CD4-positive, alpha-beta T cell treated with Interleukin-17A for 4 hours (primary cell): ENCODE measurements around the gene CDK1.
"Not testable (repeated sequence)": the region's sequence is repeated elsewhere in the genome, so short reads cannot be mapped to it uniquely, and the experiment has no call there.

ENCODE experiments used
- DNase-seq: peaks from one replicate; pipeline ENCODE4 v3.0.0-alpha.2; 2020; ENCODE audit warnings: mixed read lengths

CDK1 gene

DNA sequence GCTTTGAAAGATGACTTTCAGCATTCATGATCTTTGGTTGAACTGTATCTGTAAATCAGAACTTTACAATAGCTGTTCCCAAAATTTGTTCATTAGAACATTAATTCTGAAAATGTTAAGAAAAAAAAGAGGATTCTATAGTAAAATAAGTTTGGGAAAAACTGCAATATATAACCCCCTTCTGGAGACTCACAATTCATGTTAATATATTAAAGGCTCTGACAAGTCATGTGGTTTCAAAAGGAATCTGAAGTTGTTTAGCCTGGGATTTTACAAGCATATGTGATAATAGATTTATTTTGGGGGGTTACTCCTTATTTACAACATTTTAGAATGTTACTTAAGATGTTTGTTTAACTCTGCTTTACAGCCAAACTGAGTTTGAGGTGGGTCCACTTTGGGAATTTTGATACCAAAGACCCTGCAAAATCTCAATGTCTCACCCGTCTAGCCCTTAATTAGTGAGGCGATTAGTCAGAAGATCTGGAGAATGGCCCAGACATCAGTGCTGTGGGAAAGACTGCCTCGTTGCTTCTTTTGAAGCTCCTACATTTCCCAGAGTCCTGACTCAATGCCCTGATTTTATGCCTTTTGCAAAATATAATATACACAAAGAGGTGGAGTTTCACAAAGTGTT is 40.0 kb downstream of the CDK1 start:
- no peak for DNase-seq

DNA sequence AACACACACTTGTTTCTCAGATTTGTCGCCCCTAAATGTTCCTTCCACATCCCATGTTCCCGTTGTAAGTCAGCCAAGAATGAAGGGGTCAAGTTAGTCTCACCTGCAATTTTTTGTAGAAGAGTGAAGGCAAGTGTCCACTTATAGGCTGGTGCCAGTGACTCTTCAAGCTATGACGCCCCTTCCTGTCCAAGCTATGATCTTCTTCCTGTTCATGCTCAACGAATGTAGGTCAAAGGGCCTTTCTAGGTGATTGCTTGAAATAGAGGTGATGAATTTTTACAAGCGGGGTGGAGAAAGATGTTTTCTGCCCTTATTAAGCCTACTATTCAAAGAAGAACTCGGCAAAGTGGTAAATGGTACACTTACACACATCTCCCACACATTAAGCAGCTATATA is 41.0 kb downstream of the CDK1 start:
- DNase-seq = no peak

DNA sequence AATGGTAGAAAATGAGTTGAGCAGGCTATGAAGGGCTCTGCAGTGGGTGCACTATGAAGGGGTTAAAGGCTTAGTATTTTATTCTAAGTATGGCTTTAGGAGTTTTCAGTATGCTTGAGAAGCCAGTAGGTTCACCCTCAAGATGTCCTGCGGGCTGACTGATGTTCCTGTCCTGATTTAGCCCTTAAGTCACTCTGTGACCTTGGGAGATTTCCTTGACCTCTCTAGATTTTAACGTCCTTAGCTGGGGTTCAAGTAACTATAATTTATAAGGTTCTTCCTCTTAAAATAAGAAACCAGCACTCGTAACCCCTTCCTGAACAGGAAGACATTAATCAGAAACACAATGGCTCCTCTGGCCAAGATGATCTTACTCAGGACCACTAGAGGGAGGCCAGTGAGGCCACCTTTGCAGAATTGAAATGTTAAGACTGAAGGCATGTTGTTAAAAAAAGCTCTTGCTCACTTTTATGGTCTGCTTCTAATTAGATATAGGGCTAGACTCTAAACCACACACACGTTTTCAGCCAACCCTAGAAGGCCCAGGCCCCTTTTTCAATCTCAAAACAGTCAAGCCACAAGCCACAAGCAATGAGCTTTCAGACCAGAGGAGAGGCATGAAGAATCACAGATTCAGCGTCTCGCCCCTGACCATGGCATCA is 41.9 kb downstream of the CDK1 start:
- DNase-seq = no peak

DNA sequence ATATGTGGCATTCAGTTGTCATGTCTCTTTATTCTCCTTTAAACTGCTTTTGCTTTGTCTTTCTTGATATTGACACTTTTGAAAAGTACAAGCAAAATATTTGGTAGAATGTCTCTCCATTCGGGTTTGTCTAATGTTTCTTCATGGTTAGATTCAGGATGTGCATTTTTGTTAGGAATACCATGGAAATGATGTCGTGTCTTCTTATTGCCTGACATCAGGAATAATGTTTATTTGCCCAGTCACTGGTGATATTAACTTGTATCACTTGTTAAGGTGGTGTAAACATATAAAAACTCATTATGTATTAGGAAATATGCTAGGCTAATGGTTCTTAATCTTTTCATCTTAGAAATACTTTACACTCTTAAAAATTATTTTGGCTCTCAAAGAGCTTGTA is 43.4 kb downstream of the CDK1 start:
- no peak for DNase-seq

DNA sequence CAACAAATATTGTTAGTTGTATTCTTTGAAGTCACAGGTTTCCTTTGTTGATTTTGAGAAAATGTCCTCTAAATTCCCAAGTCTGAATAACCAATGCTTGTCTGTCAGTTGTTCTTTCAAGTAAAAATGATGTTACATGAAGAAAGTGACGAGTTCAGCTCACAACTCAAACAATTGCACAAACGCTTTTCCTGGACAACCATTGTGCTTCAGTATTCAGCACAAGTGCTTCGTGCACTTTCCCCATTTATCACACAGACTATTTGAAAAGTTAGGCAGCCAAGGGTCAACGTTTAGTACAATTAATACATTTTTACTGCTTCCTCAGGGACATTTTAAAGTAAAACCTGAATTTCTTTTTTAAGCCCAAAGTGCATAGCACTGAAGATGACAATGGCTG is 44.5 kb downstream of the CDK1 start:
- DNase-seq = no peak

DNA sequence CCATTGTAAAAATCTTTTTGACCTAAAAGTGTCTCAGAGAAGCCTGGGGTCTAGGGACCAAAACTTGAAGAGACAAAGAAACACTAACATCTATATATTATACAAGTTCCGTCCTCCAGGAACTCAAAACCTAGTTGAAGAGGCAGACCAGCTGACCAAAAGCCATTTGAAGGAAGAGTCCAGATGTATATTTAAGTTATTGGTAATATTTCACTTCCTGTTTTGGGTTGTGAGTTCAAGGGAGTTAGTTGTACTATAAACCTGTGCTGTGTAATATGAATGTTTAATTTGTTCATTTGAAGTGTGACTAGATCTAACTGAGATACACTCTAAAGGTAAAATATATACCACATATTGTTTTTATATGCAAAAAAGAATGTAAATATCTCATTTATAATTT is 45.0 kb downstream of the CDK1 start:
- DNase-seq = no peak

DNA sequence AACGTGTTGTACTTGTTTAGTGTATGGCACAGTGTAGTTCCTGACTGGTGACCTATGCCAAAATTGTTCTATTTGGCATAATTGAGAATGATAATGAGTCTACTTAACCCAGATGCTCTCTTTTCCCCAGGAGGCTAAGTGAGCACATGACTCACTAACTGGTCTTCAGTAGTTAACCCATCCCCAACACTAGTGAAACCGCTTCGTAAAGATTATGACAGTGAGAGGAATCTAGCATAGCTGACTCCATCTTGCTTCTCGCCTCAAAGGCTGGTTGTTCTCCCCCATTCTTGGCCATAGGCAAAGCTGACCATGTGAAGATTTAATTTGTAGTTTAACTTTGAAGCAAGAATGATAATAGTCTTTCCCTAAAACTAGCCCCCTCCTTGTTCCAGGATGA is 47.2 kb downstream of the CDK1 start:
- DNase-seq = no peak

DNA sequence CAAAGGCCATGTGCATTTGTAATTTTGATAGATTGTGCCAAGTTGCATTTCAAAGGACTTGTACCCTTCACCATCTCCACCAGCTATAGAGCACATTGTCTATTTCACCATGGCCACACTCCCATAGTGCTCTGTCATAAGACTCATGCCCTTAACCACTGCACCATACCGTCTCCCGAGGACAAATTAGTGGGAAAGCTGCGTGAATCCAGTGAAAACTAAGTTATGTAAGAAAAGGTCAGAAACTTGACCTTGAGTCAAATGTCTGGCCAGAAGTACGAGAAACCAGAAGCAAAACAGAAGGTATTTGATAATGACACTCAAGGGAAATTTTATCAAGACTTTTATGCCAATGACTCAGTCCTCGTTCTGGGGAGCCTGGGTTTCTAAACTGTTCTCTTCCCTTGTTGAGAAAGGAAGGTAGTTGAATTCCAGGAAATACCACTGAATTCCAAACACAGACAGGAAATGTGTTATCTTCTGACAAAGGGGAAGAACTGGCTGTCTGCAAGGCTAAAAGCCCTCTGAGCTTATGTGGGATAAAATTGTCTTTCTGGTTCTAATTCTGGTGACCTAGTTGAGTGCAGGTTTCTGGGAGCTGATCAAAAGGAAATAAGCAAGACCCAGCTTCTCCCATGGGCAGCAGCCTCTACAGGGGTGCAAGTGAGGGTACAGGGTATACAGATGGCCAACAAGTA is 49.7 kb downstream of the CDK1 start:
- DNase-seq = no peak

DNA sequence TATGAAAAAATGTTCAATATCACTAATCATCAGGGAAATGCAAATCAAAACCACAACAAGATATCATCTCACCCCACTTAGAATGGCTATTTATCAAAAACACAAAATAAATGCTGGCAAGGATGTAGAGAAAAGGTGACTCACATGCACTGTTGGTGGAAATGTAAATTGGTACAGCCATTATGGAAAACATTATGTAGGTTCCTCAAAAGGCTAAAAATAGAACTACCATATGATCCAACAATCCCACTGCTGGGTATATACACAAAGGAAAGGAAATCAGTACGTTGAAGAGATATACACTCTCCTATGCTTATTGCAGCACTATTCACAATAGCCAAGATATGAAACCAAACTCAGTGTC is 50.2 kb downstream of the CDK1 start:
- no peak for DNase-seq

DNA sequence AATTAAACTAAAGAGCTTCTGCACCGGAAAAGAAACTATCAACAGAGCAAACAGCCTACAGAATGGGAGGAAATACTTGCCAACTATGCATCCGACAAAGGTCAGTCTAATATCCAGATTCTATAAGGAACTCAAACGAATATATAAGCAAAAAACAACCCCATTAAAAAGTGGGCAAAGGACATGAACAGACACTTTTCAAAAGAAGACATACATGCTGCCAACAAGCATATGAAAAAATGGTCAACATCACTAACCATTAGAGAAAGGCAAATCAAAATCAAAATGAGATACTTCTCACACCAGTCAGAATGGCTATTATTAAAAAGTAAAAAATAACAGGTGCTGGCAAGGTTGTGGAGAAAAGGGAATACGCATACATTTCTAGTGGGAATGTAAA is 53.9 kb downstream of the CDK1 start:
- not testable (repeated sequence) for DNase-seq

DNA sequence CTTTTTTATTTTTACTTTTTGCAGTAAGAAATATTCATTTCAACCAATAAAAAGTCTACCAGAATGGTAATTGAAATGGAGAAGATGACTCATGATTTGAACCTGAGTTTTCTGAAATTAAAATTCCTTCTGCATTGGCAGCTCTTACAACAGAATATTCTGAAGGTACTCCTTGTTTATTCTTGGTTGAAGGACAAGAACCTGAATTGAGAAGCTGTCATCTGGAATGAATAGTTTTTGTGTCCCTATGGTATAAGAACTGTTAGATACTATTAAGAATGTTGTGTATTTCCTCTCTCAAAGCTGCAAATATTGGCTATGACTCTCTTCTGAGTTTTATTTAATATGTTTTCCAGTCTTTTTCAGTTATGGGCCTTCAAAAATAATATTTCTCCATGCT is 56.1 kb downstream of the CDK1 start:
- no peak for DNase-seq

DNA sequence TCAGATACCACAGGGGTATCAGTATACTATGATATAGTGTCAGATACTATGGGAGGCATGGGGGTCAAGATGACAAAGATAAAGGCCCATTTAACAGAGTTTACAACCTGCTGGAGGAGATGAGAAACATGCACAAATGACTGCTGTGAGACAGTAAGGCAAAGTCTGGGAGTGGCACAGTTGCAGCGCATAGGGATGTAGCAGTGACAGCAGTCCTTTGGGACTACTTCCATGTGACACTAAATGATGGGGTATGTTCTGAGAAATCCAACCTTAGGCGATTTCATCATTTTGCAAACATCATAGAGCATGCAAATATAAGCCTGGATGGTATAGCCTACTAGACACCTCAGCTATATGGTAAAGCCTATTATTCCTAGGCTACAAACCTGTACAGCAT is 56.8 kb downstream of the CDK1 start:
- no peak for DNase-seq

DNA sequence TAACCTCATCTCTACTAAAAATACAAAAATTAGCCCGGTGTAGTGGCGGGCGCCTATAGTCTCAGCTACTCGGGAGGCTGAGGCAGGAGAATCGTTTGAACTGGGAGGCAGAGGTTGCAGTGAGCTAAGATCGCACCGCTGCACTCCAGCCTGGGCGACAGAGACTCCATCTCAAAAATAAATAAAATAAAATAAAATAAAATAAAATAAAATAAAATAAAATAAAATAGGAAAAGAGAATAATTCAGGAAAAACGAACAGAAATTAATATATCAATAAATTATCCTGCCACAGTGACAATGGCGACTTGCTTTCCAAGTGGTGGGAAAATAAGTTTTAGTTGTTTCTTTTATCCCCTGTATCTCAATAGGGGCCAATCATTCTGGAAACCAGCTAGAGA is 62.9 kb downstream of the CDK1 start:
- DNase-seq = not testable (repeated sequence)

DNA sequence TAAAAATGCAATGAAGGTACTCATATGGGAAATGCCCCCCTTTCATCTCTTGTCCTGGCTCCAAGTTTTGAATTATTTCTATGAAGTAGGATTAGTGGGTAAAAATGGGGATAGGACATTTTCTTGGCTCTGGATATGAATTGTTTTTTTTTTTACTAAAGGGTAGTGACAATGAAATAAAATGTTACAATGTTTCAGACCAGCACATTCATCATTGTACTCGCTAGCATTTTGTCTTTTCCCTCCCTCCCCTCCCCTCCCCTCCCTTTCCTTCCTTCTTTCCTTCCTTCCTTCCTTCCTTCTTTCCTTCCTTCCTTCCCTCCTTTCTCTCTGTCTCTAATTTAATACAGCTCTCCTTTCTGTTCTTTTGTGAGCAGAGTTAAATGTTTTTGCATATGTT is 64.4 kb downstream of the CDK1 start:
- DNase-seq = no peak
